GM19023 (cell line): ENCODE measurements around the gene SYCP2.
A peak's percentile ranks its signal among the peaks of the same experiment; 100 is the strongest.
"Not testable (repeated sequence)": the region's sequence is repeated elsewhere in the genome, so short reads cannot be mapped to it uniquely, and the experiment has no call there.

Experiments used
- ATAC-seq: cut with Tn5 transposase; IDR thresholded peaks from one replicate; pipeline ENCODE4 v1.9.1; 2021; ENCODE audit warnings: mild to moderate bottlenecking, moderate library complexity; ENCODE audit not compliant: unreplicated experiment

The SYCP2 gene

GRCh38 chr20:59933296-59933848, at the start of gene SYCP2:
TSS of gene SYCP2 (minus strand) at chr20:59933637. CDS start at chr20:59922413, 11,224 bp downstream.
- peak; percentile 58 for ATAC-seq

- no peak for ATAC-seq
Measured at GRCh38 chr20:59983076-59983475, 49.6 kb upstream of the SYCP2 start.

GRCh38 chr20:59977086-59977485, 43.6 kb upstream of the SYCP2 start:
- ATAC-seq = no peak

- ATAC-seq = no peak
Measured at GRCh38 chr20:59976156-59976782, 42.8 kb upstream of the SYCP2 start.

- ATAC-seq = no peak
Measured at GRCh38 chr20:59972037-59972801, 38.8 kb upstream of the SYCP2 start.

GRCh38 chr20:59971428-59971827, 38.0 kb upstream of the SYCP2 start:
- ATAC-seq = no peak

GRCh38 chr20:59966428-59966827, 33.0 kb upstream of the SYCP2 start:
- ATAC-seq = no peak

- no peak for ATAC-seq
Measured at GRCh38 chr20:59962155-59962554, 28.7 kb upstream of the SYCP2 start.

GRCh38 chr20:59961423-59961822, 28.0 kb upstream of the SYCP2 start:
- no peak for ATAC-seq

- ATAC-seq = no peak
Measured at GRCh38 chr20:59958626-59959025, 25.2 kb upstream of the SYCP2 start.

- no peak for ATAC-seq
Measured at GRCh38 chr20:59958123-59958522, 24.7 kb upstream of the SYCP2 start, which contains the start of gene CDH26. TSS of gene CDH26 (plus strand) at chr20:59958423. CDS start at chr20:59958727, 304 bp downstream.

- not testable (repeated sequence) for ATAC-seq
Measured at GRCh38 chr20:59957568-59957967, 24.1 kb upstream of the SYCP2 start.

GRCh38 chr20:59955131-59955796, 21.8 kb upstream of the SYCP2 start:
- no peak for ATAC-seq

GRCh38 chr20:59954718-59955117, 21.3 kb upstream of the SYCP2 start:
- no peak for ATAC-seq

- no peak for ATAC-seq
Measured at GRCh38 chr20:59949911-59950310, 16.5 kb upstream of the SYCP2 start.

- no peak for ATAC-seq
Measured at GRCh38 chr20:59948828-59949720, 15.6 kb upstream of the SYCP2 start.

- no peak for ATAC-seq
Measured at GRCh38 chr20:59948212-59948611, 14.8 kb upstream of the SYCP2 start.

- ATAC-seq = no peak
Measured at GRCh38 chr20:59947376-59947775, 13.9 kb upstream of the SYCP2 start.

- ATAC-seq = no peak
Measured at GRCh38 chr20:59945731-59946130, 12.3 kb upstream of the SYCP2 start.

GRCh38 chr20:59945175-59945574, 11.7 kb upstream of the SYCP2 start:
- no peak for ATAC-seq
